Adipocyte (in vitro differentiated cells): ENCODE measurements around the gene CDH4.
"Not testable (repeated sequence)": the region's sequence is repeated elsewhere in the genome, so short reads cannot be mapped to it uniquely, and the experiment has no call there.

ENCODE experiments used
- DNase-seq: peaks from one replicate; pipeline ENCODE4 v3.0.0-alpha.2; 2015; ENCODE audit warnings: low read depth
- H3K27me3 ChIP-seq: replicated peaks from 2 replicates; pipeline ENCODE4 v1.7.0; 2013; ENCODE audit warnings: mild to moderate bottlenecking, low read length, moderate library complexity; ENCODE audit not compliant: control insufficient read depth, insufficient read depth
- H3K36me3 ChIP-seq: 2 replicates; pipeline ENCODE4 v1.7.0; 2013; ENCODE audit warnings: low read length, mild to moderate bottlenecking, moderate library complexity; ENCODE audit not compliant: control insufficient read depth, insufficient read depth, severe bottlenecking
- H3K4me1 ChIP-seq: 2 replicates; pipeline ENCODE4 v1.7.0; 2013; ENCODE audit warnings: mild to moderate bottlenecking, low read length, moderate library complexity; ENCODE audit not compliant: control insufficient read depth, insufficient read depth
- H3K4me3 ChIP-seq: 2 replicates; pipeline ENCODE4 v1.7.0; 2013; ENCODE audit warnings: mild to moderate bottlenecking, low read length, moderate library complexity
- H3K9ac ChIP-seq: 2 replicates; pipeline ENCODE4 v1.7.0; 2013; ENCODE audit warnings: mild to moderate bottlenecking, low read length, moderate library complexity
- H3K9me3 ChIP-seq: 2 replicates; pipeline ENCODE4 v1.7.0; 2013; ENCODE audit warnings: mild to moderate bottlenecking, low read length, moderate library complexity; ENCODE audit not compliant: control insufficient read depth

Gene CDH4

GRCh38 chr20:61478611-61479305, 226.7 kb downstream of the CDH4 start:
- Histone ChIP-seq H3K27me3 (peaks cover 16% of the 10 kb centered on the region), H3K36me3 (no peaks in the 10 kb centered on the region), H3K4me3 (no peak overlapping the region), H3K4me1 (no peaks in the 10 kb centered on the region), H3K9ac (no peak overlapping the region), H3K9me3 (peaks cover 8% of the 10 kb centered on the region)
- DNase-seq, result no peak

- DNase-seq, H3K36me3 ChIP-seq, H3K9ac ChIP-seq, H3K9me3 ChIP-seq, H3K4me3 ChIP-seq, H3K4me1 ChIP-seq: not testable (repeated sequence)
- H3K27me3 ChIP-seq, result peaks cover 16% of the 10 kb centered on the region
Observed at GRCh38 chr20:61479433-61479832, 227.4 kb downstream of the CDH4 start.

- H3K4me3 ChIP-seq, result no peak overlapping the region
Observed at GRCh38 chr20:61480158-61480825, 228.2 kb downstream of the CDH4 start.

GRCh38 chr20:61482056-61482887, 230.2 kb downstream of the CDH4 start:
- no peak overlapping the region for H3K4me3 ChIP-seq
- H3K27me3 ChIP-seq, result peaks cover 3% of the 10 kb centered on the region
- no peak overlapping the region for H3K9ac ChIP-seq
- H3K9me3 ChIP-seq, result peaks cover 8% of the 10 kb centered on the region
- DNase-seq, result no peak
- no peaks in the 10 kb centered on the region for H3K36me3 ChIP-seq
- H3K4me1 ChIP-seq, result no peaks in the 10 kb centered on the region

More at GRCh38 chr20:61480158-61480825, 228.2 kb downstream of the CDH4 start:
- Histone ChIP-seq H3K36me3 (no peaks in the 10 kb centered on the region), H3K27me3 (peaks cover 16% of the 10 kb centered on the region), H3K4me1 (no peaks in the 10 kb centered on the region), H3K9ac (no peak overlapping the region), H3K9me3 (peaks cover 8% of the 10 kb centered on the region)
- DNase-seq, result no peak

- DNase-seq, result no peak
- H3K27me3 ChIP-seq, result peaks cover 3% of the 10 kb centered on the region
- H3K4me1 ChIP-seq, result no peaks in the 10 kb centered on the region
- H3K9me3 ChIP-seq, result peaks cover 8% of the 10 kb centered on the region
- H3K36me3 ChIP-seq, result no peaks in the 10 kb centered on the region
- no peak overlapping the region for H3K4me3 ChIP-seq
- H3K9ac ChIP-seq, result no peak overlapping the region
Observed at GRCh38 chr20:61482901-61483300, 230.8 kb downstream of the CDH4 start.

GRCh38 chr20:61483336-61484067, 231.4 kb downstream of the CDH4 start:
- no peaks in the 10 kb centered on the region for H3K36me3 ChIP-seq
- peaks cover under 1% of the 10 kb centered on the region for H3K27me3 ChIP-seq
- peaks cover 5% of the 10 kb centered on the region for H3K9me3 ChIP-seq

GRCh38 chr20:61486198-61486597, 234.1 kb downstream of the CDH4 start:
- Histone ChIP-seq H3K4me3 (no peak overlapping the region), H3K4me1 (no peaks in the 10 kb centered on the region), H3K9ac (no peak overlapping the region), H3K36me3 (no peaks in the 10 kb centered on the region), H3K9me3 (no peaks in the 10 kb centered on the region), H3K27me3 (no peaks in the 10 kb centered on the region)
- no peak for DNase-seq

More at GRCh38 chr20:61483336-61484067, 231.4 kb downstream of the CDH4 start:
- Histone ChIP-seq H3K4me3 (no peak overlapping the region), H3K9ac (no peak overlapping the region), H3K4me1 (no peaks in the 10 kb centered on the region)
- DNase-seq, result no peak

- no peaks in the 10 kb centered on the region for H3K27me3 ChIP-seq
- DNase-seq, result no peak
- H3K36me3 ChIP-seq, result no peaks in the 10 kb centered on the region
- no peak overlapping the region for H3K9ac ChIP-seq
- no peaks in the 10 kb centered on the region for H3K9me3 ChIP-seq
- no peaks in the 10 kb centered on the region for H3K4me1 ChIP-seq
- H3K4me3 ChIP-seq, result no peak overlapping the region
Observed at GRCh38 chr20:61487346-61487996, 235.4 kb downstream of the CDH4 start.

GRCh38 chr20:61487997-61488371, 235.9 kb downstream of the CDH4 start:
- no peaks in the 10 kb centered on the region for H3K4me1 ChIP-seq
- DNase-seq, result no peak
- H3K9me3 ChIP-seq, result no peaks in the 10 kb centered on the region
- no peaks in the 10 kb centered on the region for H3K36me3 ChIP-seq
- no peaks in the 10 kb centered on the region for H3K27me3 ChIP-seq
- no peak overlapping the region for H3K9ac ChIP-seq
- H3K4me3 ChIP-seq, result no peak overlapping the region

GRCh38 chr20:61490721-61491120, 238.7 kb downstream of the CDH4 start:
- no peak overlapping the region for H3K4me3 ChIP-seq
- H3K4me1 ChIP-seq, result no peaks in the 10 kb centered on the region
- no peaks in the 10 kb centered on the region for H3K36me3 ChIP-seq
- no peaks in the 10 kb centered on the region for H3K9me3 ChIP-seq
- no peak for DNase-seq
- H3K9ac ChIP-seq, result no peak overlapping the region
- no peaks in the 10 kb centered on the region for H3K27me3 ChIP-seq
